Measurements from ENCODE around the gene CYP51A1.
"Not testable (repeated sequence)": the region's sequence is repeated elsewhere in the genome, so short reads cannot be mapped to it uniquely, and the experiment has no call there.

The CYP51A1 gene

DNA sequence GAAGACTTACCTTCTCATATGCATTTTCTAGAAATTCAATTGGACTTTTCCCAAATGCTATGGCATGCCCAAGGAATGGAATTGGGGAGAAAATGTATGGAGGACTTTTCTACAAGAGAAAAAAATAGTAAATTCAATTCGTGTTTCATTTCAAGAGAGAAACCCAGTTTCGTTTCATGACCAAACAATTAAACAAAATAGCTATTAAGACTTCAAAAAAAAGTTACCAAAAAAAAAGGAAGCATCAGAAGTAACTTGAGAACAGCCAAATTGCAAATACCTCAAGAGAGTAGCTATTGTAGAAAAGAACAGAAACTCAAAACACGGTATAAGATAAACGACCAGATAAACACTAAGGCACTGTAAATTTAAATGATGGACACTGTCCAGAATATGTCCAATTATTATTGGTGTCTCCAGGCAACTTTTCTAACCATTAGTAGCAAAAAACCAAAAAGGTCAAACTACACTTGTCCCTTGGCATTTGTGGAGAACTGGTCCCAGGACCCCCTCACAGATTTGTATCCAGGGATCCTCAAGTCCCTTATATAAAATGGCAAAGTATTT, 2.4 kb downstream of the CYP51A1 start:
- no peak for DNase-seq (ENCODE audit: insufficient read length, low spot score)
- FAIRE-seq: no peak

DNA sequence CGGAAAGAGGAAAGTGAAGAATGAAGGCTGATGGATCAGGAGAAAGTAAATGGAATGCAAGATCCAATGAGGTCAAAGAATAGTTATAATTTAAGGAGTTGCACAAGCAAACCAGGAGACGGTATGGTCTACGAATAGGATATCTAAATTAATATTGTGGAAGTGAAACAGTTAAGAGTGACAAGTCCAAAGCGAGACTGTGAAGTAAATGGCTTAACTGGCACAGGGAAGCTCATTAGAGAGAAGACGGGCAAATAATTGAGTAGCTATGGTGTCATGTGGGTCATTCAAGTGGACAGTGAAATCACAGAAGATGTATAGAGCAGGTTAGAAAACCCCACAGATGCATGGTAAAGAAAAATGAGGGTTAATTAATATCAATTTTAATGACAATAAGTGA, 3.2 kb downstream of the CYP51A1 start:
- DNase-seq (ENCODE audit: insufficient read length, low spot score): no peak
- no peak for FAIRE-seq

DNA sequence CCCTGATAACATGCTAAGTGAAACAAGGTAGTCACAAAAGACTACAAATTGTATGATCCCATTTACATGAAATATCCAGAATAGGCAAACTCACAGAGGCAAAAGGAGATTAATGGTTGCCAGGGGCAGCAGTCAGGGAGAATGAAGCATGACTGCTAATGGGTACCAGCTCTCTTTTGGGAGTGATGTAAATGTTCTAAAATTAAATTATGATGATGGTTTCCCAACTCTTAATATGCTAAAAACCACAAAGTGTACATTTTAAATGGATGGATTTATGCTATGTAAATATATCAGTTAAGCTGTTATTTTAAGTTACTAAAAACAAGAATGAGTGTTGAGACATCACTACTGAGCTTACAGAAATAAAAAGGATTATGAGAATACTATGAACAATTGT, 12.6 kb downstream of the CYP51A1 start:
- FAIRE-seq: no peak
- DNase-seq (ENCODE audit: insufficient read length, low spot score): no peak

DNA sequence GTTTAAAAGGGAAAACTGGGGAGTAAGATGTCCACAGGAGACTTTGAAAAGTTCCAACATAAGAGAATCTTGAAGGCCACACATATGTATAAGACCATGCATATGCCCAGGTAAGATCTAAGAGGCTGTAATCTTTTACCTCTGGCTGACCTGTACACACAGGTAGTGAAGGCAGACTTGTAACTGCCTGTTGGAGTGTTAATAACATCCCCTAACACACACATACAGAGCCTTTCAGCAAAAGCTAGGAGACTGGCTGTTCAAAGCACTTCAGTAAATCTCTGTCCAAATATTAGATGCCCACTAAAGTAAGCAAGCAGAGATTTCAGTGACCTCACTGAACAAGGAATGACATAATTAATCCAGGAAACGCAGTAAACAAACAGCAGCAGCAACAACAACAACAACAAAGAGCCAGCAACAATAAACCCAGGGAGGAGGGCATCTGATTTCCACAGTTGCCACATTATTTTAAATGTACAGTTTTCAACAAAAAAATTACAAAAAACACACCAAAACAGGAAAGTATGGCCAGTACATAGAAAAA, 15.0 kb downstream of the CYP51A1 start:
- DNase-seq (ENCODE audit: insufficient read length, low spot score) (no peak), FAIRE-seq (no peak)

DNA sequence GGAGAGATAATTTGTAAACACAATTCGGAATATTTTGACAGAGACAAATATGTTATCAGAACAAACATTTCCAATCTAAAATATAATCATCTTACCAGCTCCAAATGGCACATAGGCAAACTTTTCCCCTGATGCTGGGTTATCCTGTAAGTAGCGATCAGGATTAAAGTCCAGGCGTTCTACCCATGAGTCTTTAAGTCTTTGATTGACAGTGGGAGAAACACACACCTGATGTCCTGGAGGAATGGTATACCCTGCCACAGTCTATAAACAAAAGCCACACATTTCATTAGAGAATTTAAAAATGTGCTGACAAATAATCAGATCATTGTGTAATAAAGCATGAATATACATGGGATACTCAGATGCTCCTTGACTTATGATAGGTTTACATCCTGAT, 17.3 kb downstream of the CYP51A1 start:
- DNase-seq (ENCODE audit: insufficient read length, low spot score): no peak
- FAIRE-seq: no peak

DNA sequence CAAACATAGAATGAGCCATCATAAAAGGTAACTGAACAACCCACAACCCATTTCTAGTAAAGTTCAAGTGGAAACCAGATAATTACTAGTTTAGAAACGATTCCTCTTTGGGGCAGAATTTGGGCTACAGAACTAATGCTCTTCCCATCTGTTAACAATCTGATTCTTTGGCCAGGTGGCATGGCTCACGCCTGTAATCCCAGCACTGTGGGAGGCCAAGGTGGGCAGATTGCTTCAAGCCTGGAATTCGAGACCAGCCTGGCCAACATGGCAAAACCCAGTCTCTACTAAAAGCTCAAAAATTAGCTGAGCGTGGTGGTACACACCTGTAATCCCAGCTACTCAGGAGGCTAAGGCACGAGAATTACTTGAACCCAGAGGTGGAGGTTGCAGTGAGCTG, 18.5 kb downstream of the CYP51A1 start:
- no peak for DNase-seq (ENCODE audit: insufficient read length, low spot score)
- no peak for FAIRE-seq

DNA sequence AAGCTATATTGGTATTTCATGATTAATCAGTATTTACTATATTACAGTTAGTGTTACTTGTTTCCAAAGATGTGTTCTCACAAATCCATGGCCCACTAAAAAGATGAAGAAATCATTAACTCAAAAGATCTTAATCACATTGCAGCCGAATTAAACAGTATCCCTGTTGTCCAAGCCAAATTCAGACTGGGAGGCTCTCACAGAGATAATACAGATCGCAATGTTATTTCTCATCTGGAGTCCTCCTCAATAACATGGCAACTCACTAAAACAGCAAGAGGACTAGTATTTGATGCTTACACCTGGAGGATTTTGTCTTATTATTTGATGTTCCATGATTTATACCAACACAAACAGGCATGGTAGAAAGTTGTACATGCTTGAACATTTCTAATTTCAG, 23.4 kb downstream of the CYP51A1 start:
- DNase-seq (ENCODE audit: insufficient read length, low spot score) (no peak), FAIRE-seq (no peak)

DNA sequence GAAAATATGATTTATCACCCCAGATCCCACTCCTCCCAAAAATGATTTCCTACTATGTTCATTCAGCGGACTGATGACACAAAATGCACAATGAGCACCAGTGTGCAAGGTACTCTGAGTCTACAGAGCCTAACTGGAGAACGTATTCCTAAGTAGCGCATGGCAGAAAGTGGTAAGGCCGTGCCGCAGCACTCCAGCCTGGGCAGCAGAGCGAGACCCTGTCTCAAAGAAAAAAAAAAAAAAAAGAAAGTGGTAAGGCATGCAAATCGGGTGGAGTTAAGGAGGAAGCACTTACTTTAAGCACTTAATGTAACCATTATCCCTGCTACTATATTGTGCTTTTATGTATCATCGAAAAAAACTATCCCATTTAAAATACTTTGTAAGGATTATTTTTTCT, 25.5 kb downstream of the CYP51A1 start:
- no peak for FAIRE-seq

DNA sequence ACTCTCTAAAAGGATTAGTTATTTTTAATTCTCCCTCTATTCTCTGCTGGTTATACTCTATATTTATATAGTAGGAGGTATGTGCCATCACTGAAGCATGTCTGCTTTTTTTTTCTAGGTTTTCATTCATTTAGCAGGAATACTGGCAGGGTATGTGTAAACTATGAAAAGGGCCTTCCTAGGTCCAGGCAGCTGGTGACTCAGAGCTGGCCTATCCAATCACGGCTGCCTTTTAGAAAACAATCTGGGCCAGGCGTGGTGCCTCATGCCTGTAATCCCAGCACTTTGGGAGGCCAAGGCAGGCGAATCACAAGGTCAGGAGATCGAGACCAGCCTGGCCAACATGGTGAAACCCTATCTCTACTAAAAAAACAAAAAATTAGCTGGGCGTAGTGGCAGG, 31.4 kb downstream of the CYP51A1 start:
- not testable (repeated sequence) for DNase-seq (ENCODE audit: insufficient read length, low spot score)

More for the DNA sequence above, 25.5 kb downstream of the CYP51A1 start:
- no peak for DNase-seq (ENCODE audit: insufficient read length, low spot score)

DNA sequence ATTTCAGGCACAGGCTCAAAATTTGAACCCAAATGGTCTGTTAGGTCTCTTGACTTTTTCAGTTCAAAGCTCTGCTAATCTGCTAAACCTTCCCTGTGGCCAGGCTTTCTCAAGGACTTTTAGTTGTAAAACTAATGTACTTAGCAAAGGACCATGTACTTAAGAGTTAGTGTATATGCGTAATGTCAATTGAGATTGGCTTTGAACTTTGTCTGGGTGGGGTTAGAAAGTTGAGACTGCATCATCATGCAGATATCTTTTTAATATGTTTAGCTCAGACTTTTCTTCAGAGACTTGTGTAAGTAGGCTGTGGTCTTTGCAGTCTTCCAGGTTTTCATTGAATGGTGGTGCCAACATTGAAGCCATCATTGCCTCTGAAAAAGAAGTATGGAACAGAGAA, 33.7 kb downstream of the CYP51A1 start:
- FAIRE-seq (no peak), DNase-seq (ENCODE audit: insufficient read length, low spot score) (no peak)

More for the DNA sequence above, 31.4 kb downstream of the CYP51A1 start:
- FAIRE-seq: not testable (repeated sequence)

DNA sequence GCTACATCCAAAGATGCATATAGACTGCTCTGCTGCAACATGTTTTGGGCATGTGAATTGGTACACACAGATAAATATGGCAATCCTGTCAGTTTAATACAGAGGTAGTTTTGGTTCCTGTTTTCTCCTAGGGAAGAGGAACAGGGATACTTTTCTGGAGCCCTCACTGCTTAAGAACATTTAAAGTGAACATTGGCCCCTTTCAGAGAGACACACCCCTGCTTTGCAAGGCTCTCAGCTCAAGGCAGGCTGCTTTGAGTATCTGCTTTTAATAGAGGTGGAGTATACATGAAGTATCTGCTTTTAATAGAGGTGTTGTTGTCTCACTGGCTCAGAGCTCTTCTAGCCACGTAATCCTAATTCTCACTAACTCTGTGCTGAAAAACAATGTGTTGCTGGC, 38.9 kb downstream of the CYP51A1 start:
- DNase-seq (ENCODE audit: insufficient read length, low spot score) (no peak), FAIRE-seq (no peak)

DNA sequence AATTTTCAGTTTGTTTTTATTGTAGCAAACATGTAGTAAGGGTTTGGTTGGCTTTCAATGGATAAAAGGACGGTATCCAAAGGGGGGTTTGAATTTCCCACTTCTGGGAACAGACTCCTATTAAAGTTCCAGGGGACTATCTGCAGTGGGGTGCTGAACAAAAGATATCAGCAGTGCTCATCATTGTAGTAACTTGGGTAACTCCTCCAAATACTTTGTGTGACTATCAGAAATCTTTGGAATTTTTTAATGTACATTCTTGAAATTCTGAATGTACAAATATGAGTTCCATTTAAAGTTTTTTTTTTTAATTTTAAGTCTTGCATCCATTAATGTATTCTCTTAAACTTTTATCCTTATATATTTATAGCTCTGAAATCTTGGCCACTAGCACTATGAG, 42.1 kb downstream of the CYP51A1 start:
- no peak for FAIRE-seq
- peak; percentile 3 for DNase-seq (ENCODE audit: insufficient read length, low spot score)

DNA sequence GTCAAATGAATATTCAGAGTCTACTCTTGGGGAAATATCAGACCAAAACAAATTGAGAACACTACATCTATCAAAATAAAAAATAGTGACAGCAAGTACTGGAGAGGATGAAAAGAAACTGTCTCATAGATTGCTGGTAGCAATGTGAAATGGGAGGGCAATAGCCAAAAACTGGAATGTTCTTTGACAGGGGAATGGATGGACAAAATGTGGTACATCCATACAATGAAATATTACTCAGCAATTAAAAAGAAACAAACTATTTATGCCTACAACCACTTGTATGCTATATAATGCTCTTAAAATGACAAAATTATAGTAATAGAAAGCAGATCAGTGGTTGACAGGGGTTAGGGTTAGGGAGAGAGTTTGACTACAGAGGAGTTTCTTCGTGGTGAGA, 46.0 kb downstream of the CYP51A1 start:
- FAIRE-seq: no peak
- no peak for DNase-seq (ENCODE audit: insufficient read length, low spot score)

DNA sequence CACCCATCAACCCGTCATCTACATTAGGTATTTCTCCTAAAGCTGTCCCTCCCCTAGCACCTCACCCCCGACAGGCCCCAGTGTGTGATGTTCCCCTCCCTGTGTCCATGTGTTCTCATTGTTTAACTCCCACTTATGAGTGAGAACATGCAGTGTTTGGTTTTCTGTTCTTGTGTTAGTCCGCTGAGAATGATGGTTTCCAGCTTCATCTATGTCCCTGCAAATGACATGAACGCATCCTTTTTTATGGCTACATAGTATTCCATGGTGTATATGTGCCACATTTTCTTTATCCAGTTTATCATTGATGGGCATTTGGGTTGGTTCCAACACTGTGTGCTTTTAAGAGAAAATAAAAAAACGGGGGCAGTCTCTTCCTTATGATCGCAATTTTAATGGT, 50.4 kb downstream of the CYP51A1 start:
- not testable (repeated sequence) for FAIRE-seq; DNase-seq (ENCODE audit: insufficient read length, low spot score)

DNA sequence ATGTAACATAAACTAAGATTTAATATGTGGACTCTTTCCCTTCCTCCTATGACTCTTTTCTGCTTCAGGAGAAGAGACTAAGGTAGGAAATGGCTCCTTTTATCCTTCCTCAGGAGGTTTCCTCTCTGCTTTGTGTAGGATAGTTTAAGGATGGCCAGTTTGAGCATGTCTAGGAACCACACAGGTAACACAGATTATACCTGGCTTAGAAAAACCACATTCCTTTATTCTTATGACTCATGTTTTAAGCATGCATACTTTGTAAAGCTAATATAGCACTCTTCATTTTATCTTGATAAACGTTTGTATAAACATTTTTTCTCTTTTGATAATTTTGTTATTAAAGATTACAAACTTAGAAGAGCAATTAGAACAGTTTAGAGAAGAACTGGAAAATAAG, 57.8 kb downstream of the CYP51A1 start:
- no peak for FAIRE-seq
- no peak for DNase-seq (ENCODE audit: insufficient read length, low spot score)

DNA sequence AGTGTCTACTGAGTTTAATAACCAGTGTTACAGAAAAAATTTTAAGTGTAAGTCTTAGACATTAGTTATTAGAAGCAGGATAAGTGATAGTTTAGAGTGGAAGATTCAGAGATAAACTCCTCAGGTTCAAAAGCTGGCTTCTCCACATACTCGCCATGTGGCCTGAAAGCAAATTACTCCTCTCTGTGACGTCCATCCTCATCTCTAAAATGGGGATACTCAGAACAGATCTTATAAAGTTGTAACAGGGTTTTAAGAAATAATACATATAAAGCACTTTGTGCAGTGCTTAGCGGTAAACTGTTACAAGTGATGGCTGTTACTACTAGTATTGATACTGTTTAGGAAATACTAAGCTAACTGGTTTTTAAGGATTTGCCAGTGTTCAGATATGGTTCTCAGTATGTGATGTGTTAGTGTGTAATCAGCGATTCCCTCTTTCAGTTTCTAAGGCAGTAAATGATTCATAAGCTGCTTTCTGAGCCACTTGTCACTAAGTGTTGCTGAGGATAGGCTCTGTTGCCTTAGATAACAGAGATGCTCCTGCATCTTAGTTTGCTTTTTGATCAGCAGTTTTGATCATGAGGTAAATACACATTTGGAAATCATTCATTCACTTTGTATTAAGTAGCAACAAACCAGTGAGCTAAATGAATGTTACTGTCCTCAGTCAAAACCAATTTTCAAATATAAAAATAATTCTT, 58.7 kb downstream of the CYP51A1 start:
- DNase-seq (ENCODE audit: insufficient read length, low spot score): no peak
- no peak for FAIRE-seq

DNA sequence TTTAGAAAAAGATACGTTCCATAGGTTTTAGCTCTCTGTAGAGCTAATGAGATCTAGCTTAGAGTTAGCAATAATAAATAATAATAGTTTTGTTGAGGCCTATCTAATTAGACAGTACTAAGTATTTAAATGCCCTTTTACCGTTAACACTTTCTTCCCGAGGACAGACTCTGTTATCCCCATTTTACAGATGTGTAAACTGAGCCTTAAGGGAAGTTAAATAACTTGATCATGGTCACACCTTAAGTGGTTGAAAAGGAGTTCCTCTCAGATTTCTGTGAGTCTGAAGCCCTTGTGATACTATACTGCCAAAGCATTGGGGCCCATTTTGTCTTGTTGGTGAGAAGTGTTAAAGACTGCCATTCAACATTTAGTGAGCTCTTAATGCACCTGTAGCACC, 61.6 kb downstream of the CYP51A1 start:
- no peak for DNase-seq (ENCODE audit: insufficient read length, low spot score)
- FAIRE-seq: no peak

DNA sequence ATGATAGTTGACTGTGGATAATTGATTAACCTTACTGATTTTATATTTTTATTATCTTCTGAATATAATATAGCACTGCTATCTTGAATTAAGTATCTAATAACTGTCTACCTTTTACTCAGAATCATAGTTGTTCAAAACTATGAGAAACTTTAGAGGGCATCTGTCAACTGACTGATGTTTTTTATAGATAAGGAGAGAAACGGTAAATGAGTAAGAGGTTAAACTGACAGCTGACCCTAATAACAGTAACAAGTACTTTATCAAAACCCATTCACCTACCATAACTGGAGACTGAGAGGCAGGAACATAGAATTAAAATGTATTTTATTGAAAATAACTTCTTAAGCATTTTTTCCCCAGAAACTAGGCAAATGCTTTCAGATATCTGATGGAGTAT, 62.2 kb downstream of the CYP51A1 start:
- no peak for FAIRE-seq
- DNase-seq (ENCODE audit: insufficient read length, low spot score): no peak

DNA sequence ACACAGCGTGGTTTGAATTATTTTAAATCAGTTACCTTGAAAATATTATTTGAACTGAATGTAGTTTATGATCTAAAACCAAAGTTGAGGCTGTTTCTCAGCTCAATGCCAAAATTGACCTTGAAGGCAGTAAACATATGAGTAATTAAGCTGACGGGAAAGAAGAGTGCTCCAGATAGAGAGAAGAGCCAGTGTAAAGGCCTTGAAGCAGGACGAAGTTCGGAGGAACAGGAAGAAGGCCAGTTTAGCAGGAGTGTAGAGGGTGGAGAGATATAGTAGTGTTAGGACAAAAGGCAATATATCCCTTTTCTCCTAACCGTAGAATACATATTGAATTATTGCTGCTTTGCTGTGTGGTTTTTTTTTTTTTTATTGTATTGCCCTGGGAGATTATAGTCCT, 63.2 kb downstream of the CYP51A1 start:
- no peak for DNase-seq (ENCODE audit: insufficient read length, low spot score)
- FAIRE-seq: no peak

DNA sequence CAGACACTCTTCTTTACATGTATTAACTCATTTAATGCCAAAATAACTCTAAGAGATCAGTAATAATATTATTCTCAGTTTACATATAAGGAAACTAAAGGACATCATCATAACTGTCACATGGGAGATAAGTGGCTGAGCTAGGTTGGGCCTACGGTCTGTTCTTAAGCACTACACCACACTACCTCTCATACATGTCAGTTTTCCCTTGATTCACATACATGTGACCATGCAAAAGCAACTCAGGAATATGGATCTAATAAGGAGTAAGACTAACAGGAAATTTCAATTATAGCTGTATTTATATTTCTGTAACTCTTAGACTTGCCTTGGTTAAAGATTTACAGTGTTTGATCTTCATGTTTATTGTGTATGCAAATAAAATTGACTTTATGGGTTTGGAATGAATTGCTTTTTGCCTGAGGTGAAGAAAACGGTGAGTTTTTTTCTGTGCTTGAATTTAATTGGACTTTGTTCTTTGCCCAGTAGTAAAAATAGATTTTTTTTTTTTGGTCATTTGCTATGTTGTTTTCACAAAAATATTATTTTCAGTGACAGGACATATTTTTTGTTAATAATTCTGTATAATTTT, 69.7 kb downstream of the CYP51A1 start:
- DNase-seq (ENCODE audit: insufficient read length, low spot score): no peak
- FAIRE-seq: no peak

Data from HTR-8/SVneo (cell line).